GM19452 (cell line): ENCODE data around the gene BID.

Experiments used
- ATAC-seq: cut with Tn5 transposase; IDR thresholded peaks from one replicate; pipeline ENCODE4 v1.9.1; 2021; ENCODE audit not compliant: unreplicated experiment

The BID gene

GRCh38 chr22:17784776-17785175 lies 10.5 kb upstream of the BID start:
- ATAC-seq: no peak

GRCh38 chr22:17783773-17784480 lies 9.7 kb upstream of the BID start:
- ATAC-seq: no peak

GRCh38 chr22:17783312-17783711 lies 9.0 kb upstream of the BID start:
- ATAC-seq: no peak

- ATAC-seq: no peak
These were observed 8.4 kb upstream of the BID start for GRCh38 chr22:17782621-17783020.

GRCh38 chr22:17782158-17782557 lies 7.9 kb upstream of the BID start:
- no peak for ATAC-seq

- peak; percentile 36 for ATAC-seq
These were observed 7.2 kb upstream of the BID start for GRCh38 chr22:17781319-17782031.

GRCh38 chr22:17780741-17781318 lies 6.6 kb upstream of the BID start:
- ATAC-seq: no peak

GRCh38 chr22:17780116-17780740 lies 6.0 kb upstream of the BID start:
- ATAC-seq: no peak

GRCh38 chr22:17779286-17780115 lies 5.2 kb upstream of the BID start:
- ATAC-seq: peak; percentile 42

GRCh38 chr22:17778412-17778976 lies 4.2 kb upstream of the BID start:
- ATAC-seq: no peak

- ATAC-seq: no peak
These were observed 3.4 kb upstream of the BID start for GRCh38 chr22:17777717-17778044.

- peak; percentile 36 for ATAC-seq
These were observed 2.9 kb upstream of the BID start for GRCh38 chr22:17777005-17777716.

GRCh38 chr22:17775781-17776465 lies 1.7 kb upstream of the BID start:
- no peak for ATAC-seq

- ATAC-seq: no peak
These were observed 837 bp upstream of the BID start for GRCh38 chr22:17774926-17775685.

- peak; percentile 37 for ATAC-seq
These were observed 563 bp downstream of the BID start for GRCh38 chr22:17773606-17774205.

GRCh38 chr22:17772958-17773605 lies 1.2 kb downstream of the BID start:
- no peak for ATAC-seq

- ATAC-seq: no peak
These were observed 1.9 kb downstream of the BID start for GRCh38 chr22:17772249-17772957.
